DND-41 (cell line): ENCODE results near the gene CMTM7.

ENCODE experiments used
- ATAC-seq: fragments of 200-7000 bp; cut with Tn5 transposase; 3 replicates; pipeline ENCODE4 v1.9.1; 2021; ENCODE audit warnings: low read depth; ENCODE audit not compliant: insufficient read depth
- DNase-seq: peaks from one replicate; pipeline ENCODE4 v3.0.0-alpha.2; 2020
- H2AFZ ChIP-seq: 2 replicates; pipeline ENCODE4 v1.6.0; 2012; ENCODE audit warnings: low read depth, low read length
- H3K27ac ChIP-seq: 2 replicates; pipeline ENCODE4 v1.5.1; 2012; ENCODE audit warnings: low read length, inconsistent platforms
- H3K27me3 ChIP-seq: fragments of 200-600 bp; sonication (generic); 2 replicates; pipeline ENCODE4 v1.6.0; 2012; ENCODE audit warnings: low read length, mild to moderate bottlenecking, inconsistent platforms; ENCODE audit not compliant: insufficient read depth, poor library complexity
- H3K36me3 ChIP-seq: 2 replicates; pipeline ENCODE4 v1.5.1; 2012; ENCODE audit warnings: low read length, inconsistent platforms; ENCODE audit not compliant: insufficient read depth
- H3K4me1 ChIP-seq: 2 replicates; pipeline ENCODE4 v1.5.1; 2012; ENCODE audit warnings: mild to moderate bottlenecking, low read length; ENCODE audit not compliant: insufficient read depth
- H3K4me2 ChIP-seq: 2 replicates; pipeline ENCODE4 v1.6.0; 2012; ENCODE audit warnings: mild to moderate bottlenecking, moderate library complexity, low read length, inconsistent platforms; ENCODE audit not compliant: insufficient read depth
- H3K4me3 ChIP-seq, 2 experiments: fragments of 200-600 bp in 1 of 2; shearing (Covaris generic) in 1 of 2; 2 replicates each; pipeline ENCODE4 v1.5.1; 2012 to 2016; ENCODE audit warnings: inconsistent platforms in 2 of 2, low read length in 2 of 2, mild to moderate bottlenecking in 2 of 2, low read depth in 1 of 2, moderate library complexity in 1 of 2
- H3K79me2 ChIP-seq: 2 replicates; pipeline ENCODE4 v1.6.0; 2012; ENCODE audit warnings: low read length, inconsistent platforms; ENCODE audit not compliant: insufficient read depth
- H3K9ac ChIP-seq: 2 replicates; pipeline ENCODE4 v1.6.0; 2012; ENCODE audit warnings: low read depth, mild to moderate bottlenecking, inconsistent platforms, low read length, moderate library complexity
- H3K9me3 ChIP-seq: 2 replicates; pipeline ENCODE4 v1.5.1; 2012; ENCODE audit warnings: low read length, moderate library complexity, mild to moderate bottlenecking, inconsistent platforms; ENCODE audit not compliant: insufficient read depth, severe bottlenecking
- H4K20me1 ChIP-seq: 2 replicates; pipeline ENCODE4 v1.6.0; 2012; ENCODE audit warnings: low read length; ENCODE audit not compliant: insufficient read depth
- CTCF ChIP-seq: IDR thresholded peaks from 2 replicates; pipeline ENCODE4 v1.5.1; 2012; ENCODE audit warnings: borderline replicate concordance, low read length, moderate library complexity, mild to moderate bottlenecking; ENCODE audit not compliant: poor library complexity, severe bottlenecking; ENCODE audit errors: extremely low read depth
- EZH2 ChIP-seq: IDR thresholded peaks from 3 replicates; pipeline ENCODE4 v1.6.1; 2012; ENCODE audit warnings: borderline replicate concordance, low read depth, mild to moderate bottlenecking, moderate library complexity, low read length, inconsistent platforms; ENCODE audit not compliant: severe bottlenecking

CMTM7 gene

GRCh38 chr3:32443478-32443877 lies 51.8 kb downstream of the CMTM7 start:
- ATAC-seq (no peak), DNase-seq (no peak)
- H3K27me3 ChIP-seq = no peaks in the 10 kb centered on the region
- no peak overlapping the region for H3K4me2 ChIP-seq
- H3K4me3 ChIP-seq = no peak overlapping the region
- H4K20me1 ChIP-seq = no peaks in the 10 kb centered on the region
- no peaks in the 10 kb centered on the region for H3K9me3 ChIP-seq
- H2AFZ ChIP-seq = no peak overlapping the region
- no peak overlapping the region for H3K9ac ChIP-seq
- TF ChIP-seq EZH2 (no peak), CTCF (no peak)
- H3K36me3 ChIP-seq = 0 out of 2 replicates have a peak, but pooled peaks cover 9% of the 10 kb centered on the region
- peaks cover 27% of the 10 kb centered on the region for H3K79me2 ChIP-seq
- H3K27ac ChIP-seq = no peak overlapping the region
- H3K4me1 ChIP-seq = peaks cover 15% of the 10 kb centered on the region

- TF ChIP-seq EZH2 (no peak), CTCF (no peak)
- H3K4me2 ChIP-seq = no peak overlapping the region
Observed at GRCh38 chr3:32447865-32448400, 56.3 kb downstream of the CMTM7 start.

GRCh38 chr3:32448686-32449474 lies 57.2 kb downstream of the CMTM7 start:
- H3K9me3 ChIP-seq = no peaks in the 10 kb centered on the region
- H3K9ac ChIP-seq = no peak overlapping the region
- ATAC-seq = no peak
- DNase-seq = no peak
- H3K4me1 ChIP-seq = peaks cover 11% of the 10 kb centered on the region
- H3K79me2 ChIP-seq = peaks cover 15% of the 10 kb centered on the region
- peaks cover 36% of the 10 kb centered on the region for H3K36me3 ChIP-seq
- H3K4me2 ChIP-seq = no peak overlapping the region
- H3K4me3 ChIP-seq = no peak overlapping the region
- H3K27me3 ChIP-seq = no peaks in the 10 kb centered on the region
- TF ChIP-seq EZH2 = no peak
- TF ChIP-seq CTCF = no peak
- peak overlapping the region; percentile 55 for H3K27ac ChIP-seq
- H4K20me1 ChIP-seq = no peaks in the 10 kb centered on the region
- no peak overlapping the region for H2AFZ ChIP-seq

More at GRCh38 chr3:32447865-32448400, 56.3 kb downstream of the CMTM7 start:
- peaks cover 15% of the 10 kb centered on the region for H3K79me2 ChIP-seq
- H3K9ac ChIP-seq = no peak overlapping the region
- no peaks in the 10 kb centered on the region for H4K20me1 ChIP-seq
- no peaks in the 10 kb centered on the region for H3K9me3 ChIP-seq
- DNase-seq (no peak), ATAC-seq (peak; percentile 58; the same call in 2 of the 3 replicates)
- no peaks in the 10 kb centered on the region for H3K27me3 ChIP-seq
- H3K4me1 ChIP-seq = peaks cover 17% of the 10 kb centered on the region
- H2AFZ ChIP-seq = no peak overlapping the region
- H3K4me3 ChIP-seq = no peak overlapping the region
- H3K27ac ChIP-seq = peak overlapping the region; percentile 41
- H3K36me3 ChIP-seq = peaks cover 33% of the 10 kb centered on the region
